ENCODE results near the gene NCAPH2.
"Not testable (repeated sequence)": the region's sequence is repeated elsewhere in the genome, so short reads cannot be mapped to it uniquely, and the experiment has no call there.

NCAPH2 gene

DNA sequence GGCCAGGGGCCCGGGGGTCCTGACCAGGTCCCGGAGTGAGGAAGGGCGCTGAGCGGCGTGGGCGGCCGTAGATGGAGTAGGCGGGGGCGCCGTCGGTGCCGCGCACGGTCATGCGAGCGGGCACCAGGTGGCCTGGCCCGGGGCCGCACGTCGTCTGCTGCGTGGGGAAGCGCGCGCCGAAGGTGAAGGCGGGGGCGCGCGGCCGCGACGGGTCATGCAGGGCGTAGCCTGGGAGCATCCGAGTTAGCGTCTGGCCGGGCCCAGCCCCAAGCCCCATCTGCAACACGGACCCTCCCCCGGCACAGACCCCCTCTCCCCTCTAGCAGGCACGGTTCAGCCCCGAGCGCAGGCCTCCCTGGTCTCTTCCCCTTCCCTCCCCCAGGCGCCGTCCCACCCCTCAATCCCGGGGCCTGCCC lies 23.5 kb downstream of the NCAPH2 start:
- DNase-seq, result peak; percentile 34

DNA sequence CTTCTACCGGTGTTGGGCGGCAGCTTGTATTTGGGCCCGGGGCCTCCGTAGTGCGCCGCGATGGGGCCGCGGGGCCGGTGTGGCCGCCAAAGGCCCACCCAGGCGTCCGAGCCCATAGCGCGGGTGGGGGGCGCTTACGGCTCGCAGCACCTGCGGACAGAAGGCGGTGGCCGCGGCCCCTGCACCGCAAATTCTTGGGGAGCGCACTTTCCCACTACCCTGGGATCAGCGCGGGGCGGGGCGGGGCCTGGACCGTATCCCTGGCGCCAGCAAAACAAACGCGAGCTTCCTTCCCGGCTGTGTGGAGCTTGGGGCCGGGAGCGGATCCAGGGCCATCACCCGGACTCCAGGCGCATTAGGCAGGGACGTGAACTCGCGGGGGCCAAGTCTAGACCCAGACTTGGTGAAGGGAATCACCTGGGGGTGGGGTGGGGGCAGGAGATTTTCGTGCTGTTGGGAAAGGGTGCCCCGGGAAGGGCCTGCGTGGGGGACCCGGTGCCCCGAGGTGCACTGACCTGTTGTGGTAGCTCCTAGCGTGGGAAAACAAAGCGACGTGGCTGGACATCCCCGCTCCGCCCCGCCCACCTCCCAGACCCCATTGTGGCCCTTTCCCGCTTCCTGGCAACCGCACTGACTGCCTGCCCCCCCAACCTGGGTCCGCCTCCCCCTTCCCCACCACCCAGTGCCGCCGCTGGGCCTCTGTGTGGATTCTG lies 24.1 kb downstream of the NCAPH2 start:
- no peak for DNase-seq

DNA sequence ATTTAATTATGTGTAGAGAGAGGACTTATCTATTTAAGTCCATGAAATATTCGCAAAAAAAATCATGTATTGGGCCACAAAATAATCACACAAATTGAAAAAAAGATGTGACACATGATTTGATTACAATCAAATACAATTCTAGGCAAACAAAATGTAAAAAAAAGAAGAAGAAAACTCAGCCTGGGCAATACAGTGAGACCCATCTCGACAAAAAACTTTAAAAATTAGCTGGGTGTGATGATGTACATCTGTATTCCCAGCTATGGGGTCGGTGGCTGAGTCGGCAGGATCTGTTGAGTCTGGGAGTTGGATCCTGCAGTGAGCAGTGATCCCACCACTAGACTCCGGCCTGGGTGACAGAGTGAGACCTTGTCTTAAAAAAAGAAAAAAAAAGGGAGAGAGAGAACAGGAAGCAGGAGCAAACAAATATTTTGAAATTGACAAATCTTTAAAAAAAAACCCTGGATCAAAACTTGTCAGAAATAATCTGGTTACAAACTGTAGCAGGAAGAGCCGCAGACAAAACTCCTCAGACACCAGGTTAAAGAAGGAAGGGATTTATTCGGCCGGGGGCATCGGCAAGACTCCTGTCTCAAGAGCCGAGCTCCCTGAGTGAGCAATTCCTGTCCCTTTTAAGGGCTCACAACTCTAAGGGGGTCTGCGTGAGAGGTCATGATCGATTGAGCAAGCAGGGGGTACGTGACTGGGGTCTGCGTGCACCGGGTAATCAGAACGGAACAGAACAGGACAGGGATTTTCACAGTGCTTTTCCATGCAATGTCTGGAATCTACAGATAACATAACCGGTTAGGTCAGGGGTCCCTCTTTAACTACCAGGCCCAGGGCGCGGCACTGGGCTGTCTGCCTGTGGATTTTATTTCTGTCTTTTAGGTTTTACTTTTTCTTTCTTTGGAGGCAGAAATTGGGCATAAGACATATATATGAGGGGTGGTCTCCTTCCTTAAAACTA lies 25.1 kb downstream of the NCAPH2 start:
- no peak for DNase-seq

DNA sequence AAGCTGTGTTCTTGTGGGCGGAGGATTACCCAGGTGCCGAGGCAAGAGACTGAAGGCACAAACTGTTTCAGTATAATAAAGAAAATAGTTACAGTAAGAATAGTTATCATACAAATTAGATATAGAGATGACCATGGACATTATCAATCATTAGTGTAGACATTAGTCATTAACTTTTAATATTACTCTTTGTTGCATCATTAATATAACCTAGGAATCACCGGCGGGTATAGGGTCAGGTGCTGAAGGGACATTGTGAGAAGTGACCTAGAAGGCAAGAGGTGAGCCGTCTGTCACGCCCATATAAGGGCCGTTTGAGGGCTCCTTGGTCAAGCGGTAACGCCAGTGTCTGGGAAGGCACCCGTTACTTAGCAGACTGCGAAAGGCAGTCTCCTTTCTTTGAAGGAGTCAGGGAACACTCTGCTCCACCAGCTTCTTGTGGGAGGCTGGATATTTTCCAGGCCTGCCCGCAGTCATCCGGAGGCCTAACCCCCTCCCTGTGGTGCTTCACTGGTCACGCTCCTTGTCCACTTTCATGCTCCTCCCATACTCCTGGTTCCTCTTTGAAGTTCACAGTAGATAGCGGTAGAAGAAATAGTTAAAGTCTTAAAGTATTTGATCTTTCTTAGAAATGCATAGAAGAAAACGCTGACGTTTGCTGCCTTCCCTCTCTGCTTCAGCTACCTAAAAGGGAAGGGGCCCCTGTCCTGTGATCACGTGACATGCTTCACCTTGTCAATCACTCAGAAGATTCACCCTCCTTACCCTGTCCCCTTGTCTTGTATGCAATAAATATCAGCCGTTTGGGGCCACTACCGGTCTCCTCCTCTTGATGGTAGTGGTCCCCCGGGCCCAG lies 26.1 kb downstream of the NCAPH2 start:
- not testable (repeated sequence) for DNase-seq

DNA sequence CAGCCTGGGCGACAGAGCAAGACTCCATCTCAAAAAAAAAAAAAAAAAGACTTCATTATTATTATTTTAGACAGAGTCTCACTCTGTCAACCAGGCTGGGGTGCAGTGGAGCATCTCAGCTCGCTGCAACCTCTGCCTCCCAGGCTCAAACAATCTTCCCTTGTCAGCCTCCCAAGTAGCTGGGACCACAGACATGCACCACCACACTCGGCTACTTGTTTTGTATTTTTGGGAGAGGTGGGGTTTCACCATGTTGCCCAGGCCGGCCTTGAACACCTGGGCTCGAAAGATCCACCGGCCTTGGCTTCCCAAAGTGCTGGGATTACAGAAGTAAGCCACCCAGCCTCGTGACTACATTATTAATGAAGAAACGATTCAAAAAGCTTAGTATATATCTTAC lies 27.1 kb downstream of the NCAPH2 start:
- no peak for DNase-seq

- no peak for DNase-seq
Observed at GRCh38 chr22:50536226-50536625, 28.2 kb downstream of the NCAPH2 start.

DNA sequence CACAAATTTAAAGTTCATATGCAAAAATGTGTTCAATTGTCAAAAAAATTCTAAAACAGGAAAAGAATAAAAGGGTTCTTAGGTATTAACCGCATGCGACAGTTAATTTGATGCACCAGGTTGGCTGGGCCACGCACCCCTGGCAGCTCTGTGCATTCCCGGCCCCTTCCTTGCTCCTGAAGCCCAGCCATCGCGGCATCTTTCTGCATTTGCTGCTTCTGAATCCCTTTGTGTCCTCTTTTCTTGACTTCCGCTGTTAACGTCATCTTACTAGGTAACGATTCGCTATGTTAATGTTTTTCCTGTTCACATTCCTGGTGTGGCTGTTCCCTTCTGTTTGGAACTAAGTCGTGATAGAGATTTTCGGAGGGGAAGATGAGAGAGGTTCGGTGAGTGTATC lies 29.7 kb downstream of the NCAPH2 start:
- no peak for DNase-seq

GRCh38 chr22:50540381-50540780 lies 32.4 kb downstream of the NCAPH2 start:
- DNase-seq, result no peak

DNA sequence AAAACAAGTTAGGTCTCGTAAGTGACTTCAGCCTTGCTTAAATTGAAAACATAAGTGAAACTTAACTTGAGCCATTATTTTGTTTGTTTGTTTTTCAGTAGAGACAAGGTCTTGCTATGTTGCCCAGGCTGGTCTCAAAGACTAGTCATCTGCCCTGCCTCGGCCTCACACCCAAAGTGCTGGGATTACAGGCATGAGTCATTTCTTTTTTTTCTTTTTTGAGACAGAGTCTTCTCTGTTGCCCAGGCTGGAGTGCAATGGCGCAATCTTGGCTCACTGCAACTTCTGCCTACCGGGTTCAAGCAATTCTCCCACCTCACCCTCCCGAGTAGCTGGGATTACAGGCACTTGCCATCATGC lies 33.6 kb downstream of the NCAPH2 start:
- not testable (repeated sequence) for DNase-seq

GRCh38 chr22:50542416-50542927 lies 34.4 kb downstream of the NCAPH2 start:
- DNase-seq, result no peak

GRCh38 chr22:50544078-50544745 lies 36.2 kb downstream of the NCAPH2 start:
- peak; percentile 74 for DNase-seq

DNA sequence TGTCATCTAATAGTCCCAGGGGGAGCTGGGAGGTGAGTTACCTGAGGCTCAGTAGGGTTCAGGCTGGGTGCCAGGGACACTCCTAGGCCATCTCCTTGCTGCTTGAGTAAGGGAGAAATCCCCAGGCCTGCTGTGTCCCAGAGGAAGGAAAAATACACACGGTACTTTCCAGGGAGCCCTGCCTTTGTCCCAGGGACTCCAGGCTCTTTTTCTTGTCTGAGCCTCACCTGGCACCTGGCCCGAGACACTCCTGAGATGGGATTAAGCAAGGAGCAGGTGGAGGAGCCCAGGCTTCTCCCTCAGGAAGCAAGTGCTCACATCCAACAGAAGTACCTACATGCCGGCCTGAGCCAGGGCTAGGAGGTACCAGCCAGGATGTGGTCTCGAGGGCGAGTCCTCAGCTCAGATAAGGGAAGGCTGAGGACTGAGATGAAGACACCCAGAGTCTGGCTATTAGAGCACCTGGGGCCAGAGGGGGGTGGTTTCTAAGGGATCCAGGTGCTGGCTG lies 36.8 kb downstream of the NCAPH2 start:
- no peak for DNase-seq

GRCh38 chr22:50545522-50546325 lies 37.7 kb downstream of the NCAPH2 start, which contains the start of gene KLHDC7B:
KLHDC7B (plus strand) TSS chr22:50545899; CDS start chr22:50546244, 345 bp downstream.
- no peak for DNase-seq

DNA sequence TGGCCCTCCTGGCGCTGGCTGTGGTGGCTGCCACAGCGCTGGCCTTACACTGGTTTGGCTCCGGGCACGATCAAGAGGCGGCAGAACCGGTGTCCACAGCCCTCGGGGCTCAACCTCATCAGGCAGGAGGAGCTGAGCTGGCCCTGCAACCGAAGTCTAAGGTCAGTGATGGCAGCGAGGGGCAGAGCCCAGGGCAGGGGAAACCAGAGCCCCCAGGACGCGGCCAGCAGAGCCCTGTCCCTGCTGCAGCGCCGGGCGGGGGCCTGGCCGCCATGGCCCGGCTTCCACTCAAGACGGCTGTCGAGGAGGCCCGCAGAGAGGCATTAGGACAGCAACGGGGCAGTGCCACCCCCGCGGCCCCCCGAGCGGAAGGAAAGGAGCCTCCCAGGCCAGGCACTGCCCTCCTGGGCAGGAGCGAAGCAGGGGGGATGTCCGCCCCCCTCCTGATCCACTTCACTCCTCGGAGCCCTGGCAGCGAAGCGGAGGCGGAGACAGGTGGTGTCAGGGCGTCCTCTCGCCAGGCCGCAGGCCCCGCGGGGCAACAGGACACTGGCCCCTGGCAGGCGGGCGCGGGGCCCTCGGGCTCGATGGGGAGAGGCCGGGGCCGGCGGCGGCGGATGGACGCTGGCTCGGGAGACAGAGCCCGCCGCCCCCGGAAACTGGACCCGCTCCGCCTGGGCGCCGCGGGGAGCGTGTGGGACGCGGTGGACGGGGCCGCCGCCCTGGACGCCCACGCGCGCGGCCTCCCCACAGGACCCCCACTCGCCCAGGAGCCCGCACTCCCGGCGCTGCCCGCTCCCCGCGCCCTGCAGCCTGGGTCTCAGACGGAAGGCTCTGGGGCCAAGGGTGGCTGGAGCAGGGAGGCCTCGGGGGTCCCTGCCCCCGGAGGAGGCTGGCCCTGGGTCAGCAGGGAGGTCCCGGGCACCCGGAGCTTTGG lies 38.6 kb downstream of the NCAPH2 start:
- DNase-seq, result no peak

DNA sequence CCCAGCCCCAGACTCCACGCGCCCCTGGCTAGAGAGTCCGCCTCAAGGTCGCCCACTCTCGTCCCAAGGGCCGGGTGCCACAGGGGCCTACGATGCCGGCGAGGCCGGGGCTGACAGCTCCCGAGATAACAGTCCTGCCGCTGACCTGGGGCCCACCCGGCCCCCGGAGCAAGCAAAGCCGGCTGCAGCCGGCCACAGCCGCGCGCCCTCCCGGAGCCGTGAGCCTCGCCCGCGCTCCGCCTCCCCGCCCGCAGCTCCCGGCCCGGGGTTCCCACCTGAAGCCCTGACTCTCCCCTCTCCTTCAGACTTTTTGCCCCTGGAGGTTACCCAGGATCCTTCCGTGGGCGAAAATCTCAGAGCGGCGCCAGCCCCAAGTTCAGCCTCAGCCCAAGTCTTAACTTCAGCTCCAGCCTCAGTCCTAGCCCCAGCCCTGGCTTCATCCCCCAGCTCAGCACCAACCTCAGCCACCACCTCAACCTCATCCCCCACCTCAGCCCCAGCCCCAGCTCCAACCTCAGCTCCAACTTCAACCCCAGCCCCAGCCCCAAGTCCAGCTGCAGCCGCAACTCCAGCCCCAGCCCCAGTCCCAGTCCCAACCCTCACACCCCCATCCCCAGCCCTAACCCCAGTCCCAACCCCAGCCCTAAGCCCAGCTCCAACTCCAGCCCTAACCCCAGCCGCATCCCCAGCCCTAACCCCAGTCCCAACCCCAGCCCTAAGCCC lies 39.4 kb downstream of the NCAPH2 start:
- DNase-seq, result no peak

GRCh38 chr22:50548040-50548920 lies 40.3 kb downstream of the NCAPH2 start:
- peak; percentile 52 for DNase-seq

GRCh38 chr22:50548921-50549790 lies 41.1 kb downstream of the NCAPH2 start:
- DNase-seq, result no peak
